Epidermal melanocyte (primary cell): ENCODE results near the gene KLHL6.
"Not testable (repeated sequence)": the region's sequence is repeated elsewhere in the genome, so short reads cannot be mapped to it uniquely, and the experiment has no call there.

ENCODE experiments used
- DNase-seq: peaks from one replicate; pipeline ENCODE4 v3.0.0; 2011; ENCODE audit warnings: low spot score; ENCODE audit not compliant: insufficient read length

The KLHL6 gene

GRCh38 chr3:183555541-183556081, at the start of gene KLHL6:
Gene KLHL6 (minus strand): TSS chr3:183555706. CDS start chr3:183555653, 53 bp downstream.
- no peak for DNase-seq

- DNase-seq: no peak
Measured at GRCh38 chr3:183597959-183598358, 42.5 kb upstream of the KLHL6 start.

GRCh38 chr3:183594636-183595035, 39.1 kb upstream of the KLHL6 start:
- DNase-seq: no peak

GRCh38 chr3:183592821-183593220, 37.3 kb upstream of the KLHL6 start:
- no peak for DNase-seq

GRCh38 chr3:183591881-183592521, 36.5 kb upstream of the KLHL6 start:
- DNase-seq: no peak

- no peak for DNase-seq
Measured at GRCh38 chr3:183590442-183590841, 34.9 kb upstream of the KLHL6 start.

GRCh38 chr3:183587336-183587735, 31.8 kb upstream of the KLHL6 start:
- DNase-seq: no peak

GRCh38 chr3:183586477-183586876, 31.0 kb upstream of the KLHL6 start:
- DNase-seq: no peak

- no peak for DNase-seq
Measured at GRCh38 chr3:183584914-183585280, 29.4 kb upstream of the KLHL6 start.

GRCh38 chr3:183584246-183584913, 28.9 kb upstream of the KLHL6 start:
- no peak for DNase-seq

GRCh38 chr3:183583331-183584245, 28.1 kb upstream of the KLHL6 start:
- DNase-seq: no peak

GRCh38 chr3:183582161-183582560, 26.7 kb upstream of the KLHL6 start:
- no peak for DNase-seq

- no peak for DNase-seq
Measured at GRCh38 chr3:183581496-183582155, 26.1 kb upstream of the KLHL6 start.

GRCh38 chr3:183579967-183580900, 24.7 kb upstream of the KLHL6 start:
- DNase-seq: no peak

GRCh38 chr3:183578179-183578578, 22.7 kb upstream of the KLHL6 start:
- DNase-seq: no peak

- no peak for DNase-seq
Measured at GRCh38 chr3:183577346-183577745, 21.8 kb upstream of the KLHL6 start.

GRCh38 chr3:183576487-183577107, 21.1 kb upstream of the KLHL6 start:
- DNase-seq: no peak

- DNase-seq: no peak
Measured at GRCh38 chr3:183572935-183573334, 17.4 kb upstream of the KLHL6 start.

- not testable (repeated sequence) for DNase-seq
Measured at GRCh38 chr3:183570191-183570590, 14.7 kb upstream of the KLHL6 start.

- no peak for DNase-seq
Measured at GRCh38 chr3:183566880-183567279, 11.4 kb upstream of the KLHL6 start.
